CD14-positive monocyte (primary cell): ENCODE data around the gene TNFRSF11A. TPM values are rescaled to one million over a fixed set of nuclear protein-coding genes. Genes with fewer than 3 reads are reported as not detected.

Source experiments
- DNase-seq, 3 donors: peaks; one replicate each; pipeline ENCODE4 v3.0.0-alpha.2; 2011 to 2022
- H2AFZ ChIP-seq: 2 replicates; pipeline ENCODE4 v1.6.0; 2012; ENCODE audit warnings: mild to moderate bottlenecking, low read depth, low read length, inconsistent platforms; ENCODE audit not compliant: insufficient read depth, poor library complexity, severe bottlenecking
- H3K27ac ChIP-seq, 2 donors: 1 replicate in 1 of 2; 2 replicates in 1 of 2; pipeline ENCODE4 v1.5.1; 2012 to 2013; ENCODE audit warnings: low read length in 2 of 2, control low read depth in 1 of 2, inconsistent platforms in 1 of 2, low read depth in 1 of 2, mild to moderate bottlenecking in 1 of 2
- H3K27me3 ChIP-seq, 2 donors: one replicate each; pipeline versions ENCODE4 v1.6.0 to v1.6.1; 2011 to 2013; ENCODE audit warnings: low read length in 2 of 2; ENCODE audit not compliant: control insufficient read depth in 2 of 2, insufficient read depth in 2 of 2
- H3K36me3 ChIP-seq, 2 donors: replicated peaks in 1 of 2; 1 replicate in 1 of 2; 2 replicates in 1 of 2; pipeline versions ENCODE4 v1.5.1 to v1.6.1; 2012 to 2013; ENCODE audit warnings: low read length in 2 of 2, control low read depth in 1 of 2, inconsistent platforms in 1 of 2, mild to moderate bottlenecking in 1 of 2; ENCODE audit not compliant: insufficient read depth in 2 of 2, control insufficient read depth in 1 of 2
- H3K4me1 ChIP-seq, 2 donors: 1 replicate in 1 of 2; 2 replicates in 1 of 2; pipeline versions ENCODE4 v1.5.1 to v1.6.1; 2012 to 2013; ENCODE audit warnings: low read length in 2 of 2, control low read depth in 1 of 2, inconsistent platforms in 1 of 2, mild to moderate bottlenecking in 1 of 2, moderate library complexity in 1 of 2; ENCODE audit not compliant: insufficient read depth in 2 of 2, control insufficient read depth in 1 of 2
- H3K4me2 ChIP-seq: replicated peaks from 2 replicates; pipeline ENCODE3; 2012; ENCODE audit warnings: low read length, moderate library complexity, mild to moderate bottlenecking; ENCODE audit not compliant: poor library complexity, severe bottlenecking; ENCODE audit errors: extremely low read depth
- H3K4me3 ChIP-seq, 3 experiments: fragments of 200-600 bp in 1 of 3; sonication (generic) in 1 of 3; replicated peaks in 1 of 3; 1 replicate in 2 of 3; 2 replicates in 1 of 3; pipeline ENCODE4 v1.5.1; 2011 to 2013; ENCODE audit warnings: low read length in 3 of 3, mild to moderate bottlenecking in 3 of 3, control low read depth in 2 of 3, low read depth in 2 of 3, inconsistent platforms in 1 of 3, moderate library complexity in 1 of 3
- H3K79me2 ChIP-seq: 2 replicates; pipeline ENCODE4 v1.6.0; 2012; ENCODE audit warnings: mild to moderate bottlenecking, control low read depth, inconsistent platforms, low read length, moderate library complexity; ENCODE audit not compliant: insufficient read depth
- H3K9ac ChIP-seq: 2 replicates; pipeline ENCODE4 v1.6.0; 2017; ENCODE audit warnings: low read length, mild to moderate bottlenecking; ENCODE audit not compliant: insufficient read depth, poor library complexity, severe bottlenecking
- H3K9me3 ChIP-seq, 2 donors: replicated peaks in 1 of 2; 1 replicate in 1 of 2; 2 replicates in 1 of 2; pipeline versions ENCODE4 v1.5.1 to v1.6.1; 2012 to 2013; ENCODE audit warnings: low read length in 2 of 2, control low read depth in 1 of 2; ENCODE audit not compliant: control insufficient read depth in 1 of 2, insufficient read depth in 1 of 2
- H4K20me1 ChIP-seq: 2 replicates; pipeline ENCODE4 v1.6.0; 2012; ENCODE audit warnings: mild to moderate bottlenecking, low read length, control low read depth, moderate library complexity; ENCODE audit not compliant: insufficient read depth
- H3K27ac Mint-ChIP-seq, 7 donors: one replicate each; pipeline ENCODE4 v1.8.0; 2020; ENCODE audit warnings: mild to moderate bottlenecking in 7 of 7, mixed read lengths in 7 of 7, moderate library complexity in 6 of 7, inconsistent platforms in 2 of 7
- H3K27me3 Mint-ChIP-seq, 3 donors: one replicate each; pipeline ENCODE4 v1.8.0; 2021 to 2022; ENCODE audit warnings: low read depth in 3 of 3, mild to moderate bottlenecking in 3 of 3, mixed read lengths in 3 of 3, moderate library complexity in 3 of 3, inconsistent platforms in 1 of 3
- H3K36me3 Mint-ChIP-seq, 2 donors: one replicate each; pipeline ENCODE4 v1.8.0; 2020; ENCODE audit warnings: mixed read lengths in 2 of 2, inconsistent platforms in 1 of 2, mild to moderate bottlenecking in 1 of 2
- H3K4me1 Mint-ChIP-seq: one replicate; pipeline ENCODE4 v1.8.0; 2020; ENCODE audit warnings: mild to moderate bottlenecking, mixed read lengths
- H3K4me3 Mint-ChIP-seq, 2 donors: one replicate each; pipeline ENCODE4 v1.8.0; 2020; ENCODE audit warnings: mild to moderate bottlenecking in 2 of 2, mixed read lengths in 2 of 2, moderate library complexity in 1 of 2
- H3K9me3 Mint-ChIP-seq, 7 donors: one replicate each; pipeline ENCODE4 v1.8.0; 2020 to 2022; ENCODE audit warnings: mixed read lengths in 7 of 7, mild to moderate bottlenecking in 6 of 7, moderate library complexity in 6 of 7, inconsistent platforms in 2 of 7
- CTCF ChIP-seq: fragments of 200-600 bp; IDR thresholded peaks from one replicate; pipeline ENCODE4 v1.8.0; 2022; ENCODE audit warnings: antibody characterized with exemption, mild to moderate bottlenecking
- WGBS: methylation state at CpG from one replicate; pipeline ENCODE4 v1.1.5; 2013; ENCODE audit warnings: missing lambda C conversion rate; ENCODE audit not compliant: insufficient coverage; 5-methylcytosine and 5-hydroxymethylcytosine counted together
- intact Hi-C, 2 donors: fragments of 100-400 bp; cut with micrococcal nuclease; formaldehyde crosslinking; loops; one replicate each; pipeline versions ENCODE4 v1.15.0 to v1.15.1; 2023
- polyA plus RNA-seq, 3 donors: library from polyadenylated mRNA; depleted of rRNA in 1 of 3; unstranded in 2 of 3; stranded (reverse) in 1 of 3; fragments of 300-500 nt in 2 of 3; fragments of >200 nt in 1 of 3; fragmentation: Illumina TruSeq in 2 of 3; gene quantifications; 1 replicate in 2 of 3; 2 replicates in 1 of 3; pipeline ENCODE4 v1.2.3, GENCODE V29; 2012 to 2021

Gene TNFRSF11A
- polyA plus RNA-seq, 3 donors: 0.05 to 0.67 (median 0.24) TPM

DNA sequence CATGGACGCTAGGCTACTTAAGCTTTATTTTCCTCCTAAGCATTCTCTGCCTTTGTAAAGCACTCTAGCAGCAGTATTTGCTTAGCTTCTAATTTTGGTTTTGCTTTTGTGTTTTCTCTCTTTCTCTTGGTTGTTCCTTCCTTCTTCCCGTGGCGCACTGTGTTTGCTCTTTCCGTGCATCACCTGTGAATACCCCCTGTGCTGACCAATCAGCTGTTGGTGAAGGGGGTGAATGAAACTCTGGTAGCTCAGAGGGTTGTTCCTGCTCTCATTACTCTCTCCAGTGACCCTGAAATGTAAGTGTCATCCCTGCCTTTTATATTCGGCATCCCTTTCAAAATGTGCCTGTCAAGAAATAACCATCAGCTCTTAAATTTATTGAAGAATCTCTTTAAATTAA, 45.5 kb upstream of the TNFRSF11A start:
- peaks cover 21 to 81% of the 10 kb centered on the region in 2 donors for H3K36me3 ChIP-seq
- DNase-seq: no peak
- H3K27ac ChIP-seq: no peak overlapping the region
- H3K27me3 Mint-ChIP-seq: no peaks in the 10 kb centered on the region
- H3K36me3 Mint-ChIP-seq: peaks cover 48 to 63% of the 10 kb centered on the region in 2 donors
- no peak overlapping the region for H3K9ac ChIP-seq
- no peaks in the 10 kb centered on the region for H4K20me1 ChIP-seq
- H3K4me3 Mint-ChIP-seq: no peak overlapping the region
- no peak overlapping the region for H2AFZ ChIP-seq
- H3K4me1 ChIP-seq: peaks cover 18 to 22% of the 10 kb centered on the region in 2 donors
- H3K9me3 Mint-ChIP-seq: no peaks in the 10 kb centered on the region
- WGBS: no CpG with 5 or more reads among the region's 5 CpGs
- intact Hi-C loops: no loop called here
- no peak overlapping the region for H3K4me2 ChIP-seq
- TF ChIP-seq CTCF: no peak
- peak overlapping the region in 2 of 7 donors; percentile 8 to 47 for H3K27ac Mint-ChIP-seq
- no peaks in the 10 kb centered on the region for H3K9me3 ChIP-seq
- H3K27me3 ChIP-seq: no peaks in the 10 kb centered on the region
- peaks cover 18% of the 10 kb centered on the region for H3K4me1 Mint-ChIP-seq
- H3K4me3 ChIP-seq: no peak overlapping the region
- peaks cover 14% of the 10 kb centered on the region for H3K79me2 ChIP-seq

DNA sequence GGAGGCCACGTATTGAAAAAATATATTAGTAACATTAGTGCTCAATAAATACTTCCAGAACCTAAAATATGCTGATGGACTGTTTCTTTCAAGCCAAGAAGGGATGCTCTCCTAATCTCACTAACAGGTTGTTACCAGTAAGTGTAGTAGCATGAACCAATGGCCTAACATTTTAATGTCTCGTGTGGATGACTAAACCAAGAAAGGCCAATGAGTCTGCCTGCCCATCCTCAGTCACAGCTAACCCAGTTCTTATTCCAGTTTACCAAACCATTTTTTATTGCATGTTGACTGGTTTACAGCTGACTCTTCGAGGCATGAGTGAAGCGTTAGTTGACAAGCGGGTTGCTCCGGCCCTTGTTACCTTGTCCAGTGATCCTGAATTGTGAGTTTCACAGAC, 45.1 kb upstream of the TNFRSF11A start:
- no peak overlapping the region for H3K4me3 ChIP-seq
- peaks cover 50 to 62% of the 10 kb centered on the region in 2 donors for H3K36me3 Mint-ChIP-seq
- H3K9me3 ChIP-seq: no peaks in the 10 kb centered on the region
- no peak overlapping the region for H3K9ac ChIP-seq
- H4K20me1 ChIP-seq: no peaks in the 10 kb centered on the region
- H3K27me3 Mint-ChIP-seq: no peaks in the 10 kb centered on the region
- TF ChIP-seq CTCF: no peak
- no peaks in the 10 kb centered on the region for H3K9me3 Mint-ChIP-seq
- peaks cover 14% of the 10 kb centered on the region for H3K79me2 ChIP-seq
- no peaks in the 10 kb centered on the region for H3K27me3 ChIP-seq
- no peak overlapping the region for H3K4me2 ChIP-seq
- no peak overlapping the region for H2AFZ ChIP-seq
- peak overlapping the region in 1 of 7 donors; percentile 14 for H3K27ac Mint-ChIP-seq
- intact Hi-C loops: no loop called here
- peaks cover 23% of the 10 kb centered on the region for H3K4me1 Mint-ChIP-seq
- H3K4me1 ChIP-seq: peaks cover 18 to 24% of the 10 kb centered on the region in 2 donors
- H3K27ac ChIP-seq: peak overlapping the region in 1 of 2 donors; percentile 67
- no peak overlapping the region for H3K4me3 Mint-ChIP-seq
- peaks cover 20 to 80% of the 10 kb centered on the region in 2 donors for H3K36me3 ChIP-seq
- DNase-seq: peak in 1 of 3 donors; percentile 5
- 100% methylated on average over 5 of the region's 6 CpGs for WGBS
